HK-2 (cell line): Measurements from ENCODE around the gene CCDC148.
A peak's percentile ranks its signal among the peaks of the same experiment; 100 is the strongest.
"Not testable (repeated sequence)": the region's sequence is repeated elsewhere in the genome, so short reads cannot be mapped to it uniquely, and the experiment has no call there.

ENCODE experiments used
- DNase-seq: peaks from one replicate; pipeline ENCODE4 v3.0.0-alpha.2; 2018; ENCODE audit not compliant: unreplicated experiment

The CCDC148 gene

DNA sequence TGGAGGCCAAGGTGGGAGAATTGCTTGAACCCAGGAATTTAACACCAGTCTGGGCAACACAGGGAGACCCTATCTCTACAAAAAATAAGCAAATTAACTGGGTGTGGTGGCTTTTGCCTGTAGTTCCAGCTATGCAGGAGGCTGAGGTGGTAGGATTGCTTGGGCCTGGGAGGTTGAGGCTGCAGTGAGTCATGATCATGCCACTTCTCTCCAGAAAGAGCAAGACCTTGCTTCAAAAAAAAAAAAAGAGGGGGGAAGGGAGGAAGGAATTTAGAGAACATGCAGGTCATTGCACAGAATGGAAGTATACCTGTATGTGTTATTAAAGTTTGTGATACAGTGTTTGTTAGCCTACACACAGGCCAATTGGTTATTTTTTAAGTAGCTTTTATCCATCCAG, 26.0 kb upstream of the CCDC148 start:
- peak; percentile 38 for DNase-seq

DNA sequence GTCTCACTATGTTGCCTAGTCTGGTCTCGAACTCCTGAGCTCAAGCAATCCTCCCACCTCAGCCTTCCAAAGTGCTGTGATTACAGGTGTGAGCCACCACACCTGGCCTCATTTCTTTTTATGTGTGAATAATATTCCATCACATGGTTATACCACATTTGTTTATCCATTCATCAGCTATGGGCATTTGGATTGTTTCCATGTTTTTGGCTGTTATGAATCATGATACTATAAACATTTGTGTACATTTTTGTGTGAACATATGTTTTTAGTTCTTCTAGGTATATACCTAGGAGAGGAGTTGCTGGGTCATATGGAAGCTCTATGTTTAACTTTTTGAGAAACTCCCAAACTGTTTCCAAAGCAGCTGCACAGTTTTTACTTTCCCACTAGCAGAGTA, 24.6 kb upstream of the CCDC148 start:
- DNase-seq: no peak

DNA sequence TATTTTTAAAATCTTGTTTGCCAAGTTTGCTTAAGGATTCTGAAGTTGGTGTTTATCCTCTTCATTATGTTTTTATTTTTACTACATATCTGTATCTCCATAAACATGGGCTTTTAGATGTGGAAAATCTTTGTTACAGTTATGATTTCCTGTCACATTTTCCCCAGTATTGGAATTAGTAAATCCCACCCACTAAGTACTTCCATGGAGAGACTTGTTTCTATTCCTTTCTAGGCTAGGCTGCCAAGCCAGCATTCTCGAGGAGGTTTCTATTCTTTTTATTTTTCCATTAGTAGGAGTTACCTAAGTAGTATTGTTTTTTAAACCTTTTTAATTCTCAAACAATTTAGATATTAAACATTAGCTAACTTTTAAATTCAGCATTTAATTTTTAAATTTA, 22.3 kb upstream of the CCDC148 start:
- no peak for DNase-seq

DNA sequence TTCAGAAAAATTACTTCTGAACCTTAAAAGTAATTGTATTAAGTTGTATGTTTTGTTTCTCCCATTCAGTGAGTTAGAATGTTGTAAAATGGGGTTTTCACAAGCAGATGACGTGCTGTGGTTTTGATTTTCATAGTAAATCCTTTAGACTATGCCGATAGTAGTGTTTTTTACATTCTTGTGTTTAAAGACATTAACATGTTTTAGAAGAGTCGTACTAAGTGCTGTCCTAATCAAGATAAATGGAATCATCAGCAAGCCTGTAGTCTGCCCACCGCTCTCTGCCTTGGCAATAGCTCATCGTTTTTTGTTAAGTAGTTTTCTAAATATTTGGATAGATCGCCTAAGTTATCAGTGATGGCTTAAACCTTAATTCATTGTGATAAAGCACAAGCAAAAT, 21.7 kb upstream of the CCDC148 start:
- no peak for DNase-seq

DNA sequence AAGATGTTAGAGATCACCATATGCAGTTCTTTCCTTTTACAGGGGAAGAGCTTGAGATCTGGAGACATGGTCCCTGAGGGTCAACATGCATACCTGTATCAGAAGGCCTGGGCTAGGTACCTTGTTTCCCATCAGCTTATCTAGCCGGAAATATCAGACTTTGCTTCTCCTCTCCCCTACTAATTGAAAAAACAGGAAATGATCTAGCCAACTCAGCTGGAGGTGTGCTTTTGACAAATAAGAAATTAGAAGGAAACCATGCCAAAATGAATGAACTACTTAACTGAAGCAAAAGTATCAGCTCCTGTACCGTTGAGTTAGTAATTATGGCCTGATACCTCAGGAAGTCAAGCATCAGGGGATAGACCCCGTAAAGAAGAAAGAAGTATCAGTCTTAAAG, 20.6 kb upstream of the CCDC148 start:
- no peak for DNase-seq

DNA sequence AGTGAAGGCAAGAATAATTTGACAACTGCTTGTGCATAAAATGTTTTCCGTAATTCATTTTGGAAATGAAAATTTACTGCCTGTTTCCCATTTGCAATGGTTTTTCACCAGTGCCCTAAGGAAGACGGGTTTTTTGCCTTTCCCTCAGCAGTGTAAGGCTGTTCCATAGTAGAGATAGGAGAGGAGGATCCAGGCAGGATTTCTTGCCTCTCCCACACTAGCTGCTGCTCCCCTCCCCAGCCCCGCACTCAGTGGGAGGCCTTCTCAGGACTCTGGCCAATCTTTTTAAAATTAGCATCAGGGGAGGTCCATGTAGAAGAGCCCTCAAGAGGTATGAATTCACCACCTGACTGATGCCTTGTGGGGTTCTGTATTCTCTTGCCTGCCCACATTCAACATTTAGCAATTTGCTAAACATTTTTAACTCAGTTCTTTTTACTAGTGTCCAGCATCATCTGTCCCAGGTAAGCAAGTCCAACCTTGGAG, 18.0 kb upstream of the CCDC148 start:
- not testable (repeated sequence) for DNase-seq

DNA sequence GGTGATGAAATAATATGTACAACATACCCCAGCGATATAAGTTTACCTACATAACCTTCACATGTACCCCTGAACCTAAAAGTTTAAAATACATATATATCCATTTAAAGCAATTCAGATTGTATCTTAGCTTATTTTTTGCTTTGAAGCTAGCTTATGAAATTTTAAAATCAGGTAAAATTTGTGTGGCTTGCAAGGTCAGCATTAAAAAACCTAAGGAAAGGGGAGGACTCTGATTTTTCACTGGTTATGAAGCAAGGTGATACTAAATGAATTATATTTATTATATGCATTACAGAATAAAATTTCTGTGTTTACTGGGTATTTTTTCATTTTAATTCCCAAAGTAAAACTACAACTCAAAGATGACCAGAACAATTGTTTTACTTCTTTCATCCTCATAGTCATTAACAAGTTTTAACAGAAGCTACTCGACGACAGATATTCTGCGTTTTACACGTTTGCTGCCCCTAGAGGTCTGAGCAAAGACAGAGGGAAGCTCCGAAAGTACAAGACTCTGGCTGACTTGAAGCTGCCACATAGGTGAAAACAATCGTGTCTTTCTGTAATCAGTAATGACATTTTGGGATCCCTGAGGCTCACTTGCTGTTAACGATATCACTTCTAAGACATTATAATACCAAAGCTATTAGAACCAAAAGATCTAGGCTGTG, 17.3 kb upstream of the CCDC148 start:
- no peak for DNase-seq

DNA sequence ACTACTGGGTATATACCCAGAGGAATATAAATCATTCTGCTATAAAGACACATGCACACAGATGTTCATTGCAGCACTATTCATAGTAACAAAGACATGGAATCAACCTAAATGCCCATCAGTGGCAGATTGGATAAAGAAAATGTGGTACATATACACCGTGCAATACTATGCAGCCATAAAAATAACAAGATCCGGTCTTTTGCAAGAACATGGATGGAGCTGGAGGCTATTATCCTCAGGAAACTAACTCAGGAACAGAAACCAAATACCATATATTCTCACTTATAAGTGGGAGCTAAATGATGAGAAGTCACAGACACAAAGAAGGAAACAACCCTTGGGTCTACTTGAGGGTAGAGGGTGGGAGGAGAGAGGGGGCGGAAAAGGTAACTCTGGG, 16.7 kb upstream of the CCDC148 start:
- not testable (repeated sequence) for DNase-seq

DNA sequence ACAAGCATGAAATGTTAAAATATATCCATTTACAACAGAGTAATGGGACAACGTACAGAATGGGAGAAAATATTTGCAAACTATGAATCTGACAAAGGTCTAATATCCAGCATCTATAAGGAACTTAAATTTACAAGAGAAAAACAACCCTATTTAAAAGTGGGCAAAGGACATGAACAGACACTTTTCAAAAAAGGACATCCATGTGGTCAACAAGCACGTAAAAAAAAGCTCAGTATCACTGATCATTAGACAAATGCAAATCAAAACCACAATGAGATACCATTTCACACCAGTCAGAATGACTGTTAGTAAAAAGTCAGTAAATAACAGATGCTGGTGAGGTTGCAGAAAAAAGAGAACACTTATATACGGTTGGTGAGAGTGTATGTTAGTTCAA, 16.3 kb upstream of the CCDC148 start:
- not testable (repeated sequence) for DNase-seq

DNA sequence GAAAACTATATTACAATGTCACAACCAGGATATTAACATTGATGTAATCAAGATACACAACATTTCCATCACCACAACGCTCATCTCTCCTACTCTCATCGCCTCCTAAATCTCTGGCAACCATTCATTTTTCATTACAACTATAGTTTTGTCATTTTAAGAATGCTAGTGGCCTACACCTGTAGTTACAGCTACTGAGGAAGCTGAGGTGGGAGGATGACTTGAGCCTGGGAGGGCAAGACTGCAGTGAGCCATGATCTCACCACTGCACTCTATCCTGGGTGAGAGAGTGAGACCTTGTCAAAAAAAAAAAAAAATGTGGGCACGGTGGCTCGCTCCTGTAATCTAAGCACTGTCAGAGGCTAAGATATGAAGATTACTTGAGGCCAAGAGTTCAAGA, 10.7 kb upstream of the CCDC148 start:
- no peak for DNase-seq

DNA sequence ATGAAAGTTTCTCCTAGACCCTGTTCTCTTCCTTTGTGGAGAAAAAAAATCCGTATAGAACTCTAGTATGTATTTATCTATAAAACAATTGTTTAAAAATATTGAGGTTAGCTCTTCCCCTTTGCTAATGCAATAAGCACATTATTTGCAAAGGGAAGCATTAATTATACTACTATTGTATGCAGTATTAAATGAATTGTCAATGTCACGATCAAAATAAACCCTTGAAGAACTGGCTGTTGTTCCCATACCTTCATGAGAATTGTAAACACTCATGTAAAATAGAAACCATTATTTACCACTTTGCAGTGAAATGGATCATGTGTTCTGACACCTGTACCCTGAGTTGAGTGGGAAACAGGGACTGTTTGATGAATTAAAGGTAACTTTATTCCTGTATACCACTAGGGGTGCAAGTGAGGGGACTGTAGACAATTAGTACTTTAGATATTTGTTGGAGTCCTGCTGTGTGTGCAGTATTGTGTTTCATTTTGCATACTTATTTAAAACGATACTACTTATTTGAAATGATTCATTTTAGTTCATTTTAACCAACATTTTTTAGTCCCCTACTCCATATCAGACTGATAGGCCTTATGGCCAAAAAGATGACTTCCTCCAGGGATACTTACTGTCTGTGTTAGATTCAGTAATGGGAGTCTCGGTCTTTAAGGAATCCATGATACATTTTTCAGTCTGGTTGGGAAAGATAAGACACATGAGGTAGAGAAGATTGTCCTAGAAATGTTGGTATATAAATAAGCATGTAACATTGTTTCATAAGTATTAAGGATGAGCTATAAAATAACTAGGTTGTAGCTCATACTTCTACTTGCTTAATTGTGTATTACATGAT, 8.1 kb upstream of the CCDC148 start:
- no peak for DNase-seq

DNA sequence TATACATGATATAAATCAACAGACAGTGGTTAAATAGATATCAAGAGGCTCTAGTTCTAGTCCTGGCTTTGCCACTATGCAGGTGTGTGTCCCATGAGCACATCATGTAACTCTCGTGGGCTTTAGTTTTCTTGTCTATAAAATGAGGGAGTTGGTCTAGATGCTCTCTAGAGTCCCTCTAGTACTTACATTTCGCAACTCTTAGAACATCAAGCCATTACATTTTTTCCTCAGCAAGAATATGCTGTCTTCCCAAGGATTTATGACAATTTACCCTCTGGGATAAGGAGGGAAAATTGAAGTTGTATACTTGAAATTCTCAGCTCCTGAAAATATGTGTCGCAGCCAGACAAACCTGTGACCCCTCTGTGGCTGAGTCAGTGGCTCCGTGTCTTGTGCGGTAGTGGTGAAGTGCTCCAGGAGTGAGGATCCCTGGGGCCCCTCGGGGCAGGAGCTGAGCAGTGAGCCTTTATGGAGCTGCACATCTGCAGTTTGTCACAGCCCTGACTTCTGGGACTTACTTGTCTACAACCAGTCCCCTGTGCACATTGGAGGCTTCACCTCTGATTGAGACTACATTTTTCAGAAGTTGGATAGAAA, 7.0 kb upstream of the CCDC148 start:
- DNase-seq: no peak

DNA sequence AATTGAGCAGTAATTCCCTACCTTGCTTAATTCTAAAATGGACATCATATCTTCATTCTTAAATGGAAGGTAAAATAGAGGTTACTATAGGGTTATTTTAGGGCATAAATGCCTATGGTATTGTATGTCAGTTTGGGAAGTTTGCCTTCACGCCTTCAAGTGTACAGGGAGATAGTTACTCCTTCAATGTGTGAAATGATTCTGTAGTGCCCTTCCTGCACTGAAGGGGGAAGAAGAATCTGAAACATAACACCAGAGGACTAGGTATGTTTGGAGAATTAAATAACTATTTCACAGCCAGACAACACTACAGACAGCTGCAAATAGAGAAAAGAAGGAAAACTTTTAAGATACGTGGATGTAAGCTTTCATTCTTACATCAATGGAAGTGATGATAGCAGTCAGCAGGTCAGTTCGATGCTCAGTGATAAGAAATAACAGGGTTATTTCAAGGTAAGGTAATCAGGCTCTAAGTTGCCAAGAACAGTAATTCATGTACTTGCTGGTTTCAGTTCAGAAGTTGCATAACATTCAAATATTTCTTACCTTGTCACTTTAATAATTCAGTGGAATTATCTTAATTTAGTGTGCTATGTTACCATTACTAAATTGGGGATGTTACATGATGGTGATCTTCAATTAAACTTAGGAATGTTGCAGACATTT, 4.2 kb upstream of the CCDC148 start:
- no peak for DNase-seq

DNA sequence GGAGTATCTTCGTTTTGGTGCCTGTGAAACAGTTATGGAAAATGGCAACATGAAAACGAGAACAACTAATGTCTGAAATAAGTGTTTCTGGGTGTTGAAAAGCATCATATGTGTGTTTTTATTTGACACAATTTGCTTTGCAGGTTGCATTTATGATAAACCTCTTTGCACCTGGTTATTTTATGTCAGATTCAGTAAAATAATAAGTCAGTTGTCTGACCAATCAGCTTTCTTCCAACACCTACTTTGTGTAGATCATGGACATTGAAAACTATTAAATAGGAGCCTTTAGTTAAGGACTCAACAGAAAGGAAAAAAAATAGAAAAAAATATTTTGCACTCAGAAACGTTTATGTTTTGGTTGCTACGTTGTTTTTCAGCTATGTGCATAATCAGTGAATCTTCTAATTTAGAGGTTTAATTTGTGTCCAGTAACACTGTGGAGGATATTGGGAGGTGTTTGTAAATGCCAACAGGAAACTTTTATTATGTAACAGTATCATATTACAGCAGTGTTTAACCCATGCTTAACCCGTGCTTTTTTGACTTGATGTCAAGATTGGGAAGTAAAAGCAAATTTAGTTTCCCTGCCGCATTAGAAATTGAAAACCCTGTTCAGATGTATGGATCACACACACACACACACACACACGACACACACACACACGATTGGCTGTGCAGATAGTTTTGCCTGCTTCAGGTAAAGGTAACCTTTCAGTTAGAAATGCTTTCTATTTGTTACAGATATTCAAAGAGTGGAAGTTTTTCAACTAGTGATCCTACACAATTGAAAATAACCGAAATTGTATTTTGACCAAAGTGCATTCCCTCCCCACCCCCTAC, 2.8 kb upstream of the CCDC148 start:
- no peak for DNase-seq

DNA sequence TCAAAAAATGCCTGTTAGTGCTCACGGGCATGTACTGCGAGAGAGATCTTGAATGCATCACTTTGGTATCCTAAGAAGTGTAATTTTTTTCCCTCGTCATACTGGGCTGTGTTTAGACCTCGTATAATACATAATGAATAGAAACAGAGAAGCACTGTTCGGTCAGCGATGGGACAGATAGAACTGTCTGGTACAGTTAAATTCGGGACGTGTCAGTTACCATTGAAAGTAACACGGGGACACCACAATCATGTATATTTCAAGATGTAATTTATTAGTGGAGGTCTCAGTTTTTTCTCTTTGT, 2.0 kb upstream of the CCDC148 start:
- DNase-seq: no peak

DNA sequence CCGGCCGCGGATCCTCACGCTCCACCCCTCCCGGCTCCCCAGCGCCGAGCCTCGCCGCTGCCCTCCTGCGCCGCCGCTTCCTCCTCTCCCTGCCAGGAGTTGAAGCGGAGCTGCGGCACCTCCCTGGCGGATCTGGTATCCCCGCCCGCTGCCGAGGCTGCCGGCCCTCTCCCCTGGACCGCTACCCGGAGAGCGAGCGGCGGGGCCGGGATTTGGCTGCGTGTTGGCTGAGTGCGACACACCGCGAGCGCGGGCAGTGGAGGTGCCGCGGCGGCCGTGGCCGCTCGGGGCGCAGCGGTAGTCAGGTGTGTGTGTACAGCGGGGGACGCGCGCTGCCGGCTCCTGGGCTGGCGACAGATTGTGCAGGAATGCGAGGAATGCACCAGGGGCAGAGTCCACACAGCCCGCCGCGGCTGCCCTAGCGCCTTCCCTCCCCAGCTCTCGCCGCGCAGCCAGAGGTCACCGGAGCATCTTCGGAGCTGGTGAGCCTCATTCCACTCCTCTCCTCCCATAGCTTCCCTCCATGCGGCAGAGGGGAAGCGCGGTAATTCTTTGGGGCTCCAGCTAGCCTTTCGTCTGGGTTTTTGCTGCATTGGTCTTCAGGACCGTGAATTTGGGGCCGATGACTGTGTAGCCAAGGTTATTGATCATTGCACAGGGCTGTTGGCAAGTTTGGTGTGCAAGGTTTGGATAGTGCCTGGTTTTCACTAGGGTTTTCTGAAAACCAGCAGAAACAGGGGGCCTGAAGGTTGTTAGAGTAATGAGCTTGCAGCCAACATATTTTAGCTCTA, 1.5 kb upstream of the CCDC148 start:
- peak; percentile 93 for DNase-seq

DNA sequence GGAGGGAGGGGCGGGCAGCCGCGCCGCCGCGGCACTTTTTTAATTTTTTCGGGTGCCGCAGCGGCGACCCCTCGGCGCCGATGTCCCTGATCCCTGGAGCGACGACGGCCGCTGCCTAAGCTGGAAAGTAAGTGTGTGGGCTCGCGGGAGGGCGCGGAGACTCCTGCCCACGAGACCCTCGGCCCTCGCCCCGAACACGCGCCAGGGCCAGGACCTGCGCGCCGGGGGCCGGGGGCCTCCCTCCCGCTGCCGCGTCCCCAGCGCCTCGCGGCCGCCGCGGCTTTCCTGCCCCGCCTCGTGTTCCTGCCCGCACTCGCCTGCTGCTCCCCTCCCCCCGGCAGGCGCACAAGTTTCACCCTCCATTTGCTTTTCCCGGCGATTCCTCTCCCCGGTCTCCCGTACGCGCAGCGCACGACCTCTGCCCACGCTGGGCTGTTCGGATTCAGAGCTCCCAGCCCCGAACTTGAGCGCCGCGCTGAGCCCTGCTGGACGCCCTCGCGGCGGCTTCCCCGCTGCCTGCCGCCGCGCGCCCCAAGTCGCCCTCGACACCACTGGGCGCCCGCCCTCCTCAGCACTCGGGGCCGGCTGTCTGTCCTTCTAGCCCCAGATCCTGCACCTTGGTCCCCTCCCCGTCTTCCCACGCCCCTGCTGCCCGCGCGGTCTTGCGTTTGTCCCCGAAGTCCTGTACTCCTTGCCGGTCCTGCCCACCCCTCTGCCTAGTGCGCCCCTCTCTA, 706 bp upstream of the CCDC148 start:
- peak; percentile 74 for DNase-seq

DNA sequence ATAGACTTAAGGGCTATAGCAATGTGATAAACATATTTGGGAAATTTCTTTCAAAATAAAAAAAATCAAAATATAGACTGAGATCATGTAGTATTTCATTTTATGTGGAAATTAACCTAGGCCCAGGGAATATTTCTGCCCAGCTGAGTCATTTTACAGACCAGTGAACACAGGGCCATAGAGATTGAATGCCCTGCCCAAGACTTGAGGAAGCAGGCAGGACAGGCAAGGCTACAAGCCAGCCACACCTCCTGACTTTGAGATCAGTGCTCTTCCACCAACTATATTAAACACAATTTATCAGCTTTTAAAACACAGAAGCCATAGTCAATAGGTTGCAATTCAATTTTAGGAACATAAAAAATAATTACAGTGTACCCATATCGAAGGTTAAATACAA, 12.9 kb downstream of the CCDC148 start:
- DNase-seq: no peak

DNA sequence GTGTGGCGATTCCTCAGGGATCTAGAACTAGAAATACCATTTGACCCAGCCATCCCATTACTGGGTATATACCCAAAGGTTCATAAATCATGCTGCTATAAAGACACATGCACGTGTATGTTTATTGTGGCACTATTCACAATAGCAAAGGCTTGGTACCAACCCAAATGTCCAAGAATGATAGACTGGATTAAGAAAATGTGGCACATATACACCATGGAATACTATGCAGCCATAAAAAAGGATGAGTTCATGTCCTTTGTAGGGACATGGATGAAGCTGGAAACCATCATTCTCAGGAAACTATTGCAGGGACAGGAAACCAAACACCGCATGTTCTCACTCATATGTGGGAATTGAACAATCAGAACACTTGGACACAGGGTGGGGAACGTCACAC, 17.5 kb downstream of the CCDC148 start:
- DNase-seq: not testable (repeated sequence)

DNA sequence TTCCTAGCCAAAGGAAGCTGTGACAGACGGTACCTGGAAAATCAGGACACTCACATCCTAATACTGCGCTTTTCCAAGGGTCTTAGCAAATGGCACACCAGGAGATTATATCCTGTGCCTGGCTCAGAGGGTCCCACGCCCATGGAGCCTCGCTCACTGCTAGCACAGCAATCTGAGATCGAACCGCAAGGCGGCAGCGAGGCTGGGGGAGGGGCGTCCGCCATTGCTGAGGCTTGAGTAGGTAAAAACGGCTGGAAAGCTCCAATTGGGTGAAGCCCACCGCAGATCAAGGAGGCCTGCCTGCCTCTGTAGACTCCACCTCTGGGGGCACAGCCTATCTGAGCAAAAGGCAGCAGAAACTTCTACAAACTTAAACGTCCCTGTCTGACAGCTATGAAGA, 22.8 kb downstream of the CCDC148 start:
- not testable (repeated sequence) for DNase-seq
